HG02798 (cell line): Measurements from ENCODE around the gene ZNF488.

Experiments
- ATAC-seq: cut with Tn5 transposase; IDR thresholded peaks from one replicate; pipeline ENCODE4 v1.9.1; 2021; ENCODE audit warnings: mild to moderate bottlenecking; ENCODE audit not compliant: unreplicated experiment, poor library complexity

The ZNF488 gene

DNA sequence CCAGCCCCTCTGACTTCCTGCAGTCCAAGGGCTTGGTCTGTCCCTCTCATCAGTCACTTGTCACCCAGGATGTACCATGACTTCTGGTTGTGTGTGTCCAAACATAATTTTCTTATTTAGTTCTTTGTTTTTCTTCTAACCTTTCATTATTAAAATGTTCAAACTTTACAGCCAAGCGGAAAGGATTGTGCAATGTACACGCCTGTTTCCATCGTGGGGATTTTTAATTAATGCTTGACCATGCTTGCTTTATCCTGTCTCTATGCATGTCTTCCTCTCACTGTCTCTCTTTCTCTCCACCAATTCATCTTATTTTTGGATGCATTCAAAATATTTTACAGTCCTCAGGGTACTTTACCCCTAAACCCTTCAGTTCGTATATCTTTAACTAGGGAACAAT, 26.2 kb upstream of the ZNF488 start:
- no peak for ATAC-seq

DNA sequence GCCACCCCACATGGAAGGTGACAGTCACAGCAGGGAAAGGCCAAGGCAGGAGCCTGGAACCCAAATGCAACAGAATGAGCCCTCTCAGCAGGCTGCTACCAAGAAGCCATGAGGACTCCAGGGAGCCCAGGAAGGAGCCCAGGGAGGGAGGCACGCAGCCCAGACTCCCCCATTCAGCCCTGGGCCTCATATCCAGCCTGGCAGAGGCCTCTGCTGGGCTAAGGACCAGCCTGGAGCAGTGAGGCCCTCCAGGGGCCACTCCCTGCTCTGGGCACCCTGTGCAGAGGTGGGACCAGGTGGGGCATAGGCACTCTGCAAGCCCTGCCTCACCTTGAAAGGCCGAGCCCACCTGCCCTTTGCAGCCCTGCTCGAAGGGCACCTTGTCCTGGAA, 25.8 kb upstream of the ZNF488 start:
- ATAC-seq: no peak

DNA sequence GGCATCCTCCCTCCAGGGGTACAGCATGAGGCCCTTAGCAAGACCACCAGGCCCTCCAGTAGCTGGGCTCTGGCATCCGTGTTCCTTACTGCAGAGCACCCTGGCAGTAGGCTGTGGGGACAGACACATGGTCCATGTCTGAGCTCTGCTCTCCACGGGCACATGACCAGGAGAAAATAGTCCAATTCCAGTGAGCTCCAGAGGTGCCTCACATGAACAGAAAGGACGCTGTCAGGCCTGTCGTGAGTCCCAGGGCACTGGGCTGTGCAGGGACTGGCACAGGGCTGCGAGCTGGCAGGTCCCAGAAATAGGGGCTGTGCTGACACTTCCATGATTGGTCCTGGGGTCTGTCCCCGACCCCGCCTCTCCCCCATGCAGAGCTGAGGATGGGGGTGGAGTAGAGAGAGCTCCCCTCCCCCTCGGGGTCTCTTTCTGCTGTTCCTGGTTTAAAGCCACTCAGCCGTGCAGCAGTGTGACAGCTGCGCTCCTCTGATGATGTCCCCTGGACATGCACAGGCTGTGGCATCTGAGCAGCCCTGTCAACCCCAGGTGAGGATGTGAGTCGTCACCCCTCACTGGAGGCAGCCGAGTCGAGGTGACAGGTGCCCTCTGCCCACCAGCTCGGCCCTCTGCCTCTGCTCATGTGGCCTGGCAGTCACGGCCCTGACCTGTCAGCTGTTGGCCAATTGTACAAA, 25.2 kb upstream of the ZNF488 start:
- ATAC-seq: no peak

DNA sequence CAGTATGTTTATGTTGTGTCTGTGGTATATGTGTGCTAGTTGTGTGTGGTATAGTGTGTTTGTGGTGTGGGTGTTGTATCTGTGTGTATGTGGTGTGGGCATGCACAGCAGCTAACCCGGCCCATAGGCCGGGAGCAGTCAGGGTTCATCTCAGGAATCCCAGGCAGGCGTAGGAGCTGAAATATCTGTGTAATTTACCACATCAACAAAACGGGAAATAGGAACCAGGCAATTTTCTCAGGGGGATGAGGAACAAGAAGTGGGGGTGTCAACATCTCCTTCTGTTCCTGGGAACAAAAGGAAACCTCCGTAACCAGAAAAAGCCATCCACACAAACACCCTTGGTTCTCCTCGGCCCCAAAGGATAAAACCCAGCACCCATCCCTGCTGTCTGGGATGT, 24.5 kb upstream of the ZNF488 start:
- ATAC-seq: no peak

DNA sequence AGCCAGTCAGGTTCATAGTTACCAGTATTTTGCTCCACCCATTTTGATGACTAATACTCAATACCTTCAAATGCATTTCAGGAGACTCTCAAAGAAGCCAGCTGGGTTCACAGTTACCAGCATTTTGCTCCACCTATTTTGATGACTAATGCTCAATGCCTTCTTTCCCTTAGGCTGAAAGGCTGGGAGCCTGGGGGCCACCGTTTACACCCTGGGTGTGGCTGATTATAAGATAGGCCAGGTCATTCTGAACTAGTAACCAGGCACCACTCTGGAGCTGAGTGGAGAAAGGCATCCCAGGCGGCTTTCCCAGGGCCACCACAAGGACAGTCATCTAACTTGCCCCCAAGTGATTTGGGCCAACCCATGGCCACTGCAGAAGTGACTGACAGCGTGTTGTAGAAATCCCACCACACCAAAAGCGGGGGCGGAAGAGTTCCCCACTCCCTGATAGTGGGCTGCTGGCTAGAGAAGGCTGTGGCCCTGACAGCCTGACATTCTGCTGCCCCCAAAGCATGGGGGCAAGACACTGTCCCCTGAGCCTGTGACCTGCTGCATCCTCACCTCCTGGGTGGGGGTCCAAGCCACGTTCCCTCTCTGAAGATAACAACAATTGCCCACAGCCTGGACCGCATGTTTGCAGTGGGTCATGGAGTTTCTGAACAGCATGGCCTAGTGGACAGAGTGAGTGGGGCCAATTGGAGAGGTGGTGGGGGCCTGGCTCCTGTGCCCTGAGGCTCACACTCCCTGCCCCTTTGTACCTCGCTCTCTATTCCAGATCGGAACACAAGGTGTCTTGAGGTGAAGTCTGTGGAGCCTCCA, 23.0 kb upstream of the ZNF488 start:
- no peak for ATAC-seq

DNA sequence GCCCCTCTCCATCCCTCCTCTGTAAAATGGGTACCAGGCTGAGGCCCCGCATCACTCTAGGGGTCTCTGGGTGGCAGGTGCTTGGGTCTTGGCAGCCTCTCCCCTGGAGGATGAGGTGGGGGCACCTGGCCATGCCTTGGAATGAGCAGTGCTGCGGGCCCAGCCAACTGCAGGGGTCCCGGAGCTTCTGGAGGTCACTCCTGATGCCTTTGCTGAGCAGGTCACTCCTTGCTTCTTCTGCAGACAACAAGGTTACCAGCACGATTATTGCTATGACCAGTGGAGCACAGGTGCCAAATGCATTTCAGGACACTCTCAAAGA, 22.4 kb upstream of the ZNF488 start:
- ATAC-seq: no peak

DNA sequence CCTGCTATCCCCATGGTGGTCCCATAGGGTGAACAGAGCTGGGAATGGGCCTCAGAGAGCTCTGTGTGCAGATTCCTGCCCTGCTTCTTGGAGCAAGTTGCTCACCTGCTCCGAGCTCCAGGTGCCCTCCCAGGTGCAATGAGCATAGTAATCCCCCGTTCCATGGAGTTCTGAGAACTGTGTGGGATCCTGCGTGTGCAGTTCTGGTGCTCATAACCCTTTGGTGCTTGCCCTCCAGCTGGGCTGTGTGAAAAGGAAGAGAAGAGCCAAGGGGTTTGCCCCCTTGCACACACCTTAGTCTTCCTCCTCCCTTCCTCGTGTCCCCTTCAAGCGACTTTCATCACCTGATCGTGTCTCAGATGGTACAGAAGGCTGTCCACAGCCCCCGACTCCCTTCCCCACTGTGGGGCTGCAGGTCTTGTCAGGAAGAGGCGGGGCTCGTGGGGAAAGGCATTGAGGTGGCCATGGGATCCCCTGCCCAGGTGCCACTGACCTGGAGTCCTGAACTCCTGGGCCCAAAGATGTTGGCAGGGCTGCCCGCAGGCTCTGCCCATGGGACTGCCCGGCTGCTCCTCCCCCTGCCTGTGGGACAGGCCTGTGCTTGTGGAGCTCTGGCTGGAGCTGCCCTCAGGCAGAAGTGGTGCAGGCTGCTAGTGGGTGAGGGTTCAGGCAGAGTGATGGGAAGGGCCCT, 21.9 kb upstream of the ZNF488 start:
- ATAC-seq: no peak

DNA sequence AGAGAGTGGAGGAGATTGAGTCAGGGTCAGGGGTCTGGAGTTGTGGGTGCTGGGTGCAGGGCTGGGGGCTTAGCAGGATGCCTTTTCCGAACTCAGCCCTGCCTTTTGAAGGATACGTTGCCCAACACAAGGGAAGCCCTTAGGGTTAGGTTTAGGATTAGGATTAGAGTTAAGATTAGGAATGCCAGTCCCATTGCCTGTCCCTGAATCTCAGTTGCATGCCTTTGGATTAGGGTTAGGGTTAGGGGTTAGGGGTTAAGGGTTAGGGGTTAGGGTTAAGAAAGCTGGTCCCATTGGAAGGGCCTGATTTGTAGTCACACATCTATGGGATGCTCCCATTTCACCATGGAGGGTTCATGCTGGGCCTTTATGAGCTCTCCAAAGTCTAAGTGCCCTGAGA, 20.8 kb upstream of the ZNF488 start:
- ATAC-seq: no peak

DNA sequence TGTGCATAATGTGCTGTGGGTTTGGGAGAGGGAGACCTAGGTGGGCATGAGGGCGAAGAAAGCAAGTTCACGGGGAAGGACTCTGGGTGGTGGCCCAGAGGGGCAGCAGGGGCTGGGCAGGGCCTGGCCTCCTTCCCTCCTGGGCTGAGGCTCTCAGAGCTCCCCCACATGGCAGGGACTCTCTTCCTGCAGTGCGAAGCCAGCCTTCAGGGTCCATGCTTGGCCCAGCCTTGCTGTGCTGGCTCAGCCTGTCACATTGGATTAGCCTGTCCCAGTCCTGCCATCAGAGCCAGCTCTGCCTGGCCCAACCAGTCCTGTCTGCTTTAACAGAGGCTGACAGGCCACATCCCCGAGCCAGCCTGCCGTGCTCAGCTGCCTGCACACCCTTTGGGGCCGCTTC, 20.4 kb upstream of the ZNF488 start:
- no peak for ATAC-seq

DNA sequence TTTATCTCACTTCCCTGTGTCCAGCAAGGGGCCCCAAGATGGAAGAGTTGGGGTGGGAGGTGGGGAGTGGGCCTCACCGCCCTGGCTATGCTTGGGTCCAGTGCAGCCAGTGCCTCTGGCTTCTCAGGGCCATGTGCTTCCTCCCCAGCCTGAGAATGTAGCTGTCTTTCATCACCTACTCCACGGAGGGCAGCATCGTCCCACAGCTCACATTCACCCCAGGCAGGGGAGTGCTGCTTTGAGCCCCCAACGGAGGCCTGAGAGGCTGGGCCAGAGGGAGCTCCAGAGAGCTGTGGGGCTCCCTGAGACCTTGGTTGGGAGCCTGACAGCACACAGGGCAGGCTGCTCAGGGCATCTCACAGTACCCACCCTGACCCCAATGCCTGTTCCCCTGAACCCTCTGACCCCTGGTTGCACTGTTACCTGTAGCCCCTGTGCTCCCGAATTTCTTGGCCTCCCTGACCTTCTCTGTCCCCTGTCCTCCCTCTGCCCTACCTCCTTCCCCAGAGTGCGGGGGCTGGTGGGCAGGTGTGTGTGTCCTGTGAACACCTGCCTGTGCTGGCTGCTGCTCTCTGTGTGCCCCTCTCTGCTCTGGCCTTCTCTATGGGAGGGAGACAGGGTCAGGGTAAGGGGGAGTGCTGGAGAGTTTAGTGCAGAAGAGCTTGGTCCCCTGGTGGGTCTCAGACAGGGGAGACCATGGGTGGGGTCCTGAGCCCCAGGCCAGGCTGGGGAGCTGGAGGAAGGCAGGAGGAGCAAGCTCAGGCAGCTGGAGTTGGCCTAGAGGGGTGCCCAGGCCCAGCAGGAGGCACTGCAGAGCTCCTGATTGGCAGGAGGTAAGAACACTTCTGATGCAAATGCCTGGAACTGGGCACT, 19.6 kb upstream of the ZNF488 start:
- ATAC-seq: no peak

DNA sequence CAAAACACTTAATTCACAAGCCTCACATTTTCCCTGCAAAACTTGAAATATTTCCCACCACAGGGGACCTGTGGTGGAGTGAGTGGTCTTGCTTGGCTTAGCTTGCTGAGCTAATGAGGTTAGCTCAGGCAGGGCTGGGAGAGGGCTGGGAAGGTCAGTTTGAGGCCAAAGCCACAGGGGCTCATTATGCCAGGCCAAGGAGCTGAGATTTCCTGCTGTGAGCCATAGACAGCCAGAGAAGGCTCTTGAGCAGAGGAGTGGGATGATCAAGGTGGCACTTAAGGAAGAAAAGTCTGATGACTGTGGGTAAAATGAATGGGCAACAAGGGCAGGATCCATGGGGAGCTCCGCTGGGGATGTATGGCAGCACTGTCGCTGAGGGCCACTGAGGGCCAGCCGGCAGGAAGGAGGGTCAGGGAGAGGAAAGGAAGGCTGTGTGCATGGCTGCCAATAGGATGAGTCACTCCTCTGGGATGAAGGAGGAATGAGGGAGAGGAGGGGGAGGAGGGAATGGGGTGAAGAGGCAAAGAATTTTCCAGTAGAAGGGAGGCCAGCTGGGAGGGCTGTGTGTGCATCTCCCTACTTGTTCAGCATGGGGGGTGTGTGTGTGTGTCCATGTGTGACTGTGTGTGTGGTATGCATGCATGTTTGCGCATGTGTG, 18.7 kb upstream of the ZNF488 start:
- no peak for ATAC-seq

DNA sequence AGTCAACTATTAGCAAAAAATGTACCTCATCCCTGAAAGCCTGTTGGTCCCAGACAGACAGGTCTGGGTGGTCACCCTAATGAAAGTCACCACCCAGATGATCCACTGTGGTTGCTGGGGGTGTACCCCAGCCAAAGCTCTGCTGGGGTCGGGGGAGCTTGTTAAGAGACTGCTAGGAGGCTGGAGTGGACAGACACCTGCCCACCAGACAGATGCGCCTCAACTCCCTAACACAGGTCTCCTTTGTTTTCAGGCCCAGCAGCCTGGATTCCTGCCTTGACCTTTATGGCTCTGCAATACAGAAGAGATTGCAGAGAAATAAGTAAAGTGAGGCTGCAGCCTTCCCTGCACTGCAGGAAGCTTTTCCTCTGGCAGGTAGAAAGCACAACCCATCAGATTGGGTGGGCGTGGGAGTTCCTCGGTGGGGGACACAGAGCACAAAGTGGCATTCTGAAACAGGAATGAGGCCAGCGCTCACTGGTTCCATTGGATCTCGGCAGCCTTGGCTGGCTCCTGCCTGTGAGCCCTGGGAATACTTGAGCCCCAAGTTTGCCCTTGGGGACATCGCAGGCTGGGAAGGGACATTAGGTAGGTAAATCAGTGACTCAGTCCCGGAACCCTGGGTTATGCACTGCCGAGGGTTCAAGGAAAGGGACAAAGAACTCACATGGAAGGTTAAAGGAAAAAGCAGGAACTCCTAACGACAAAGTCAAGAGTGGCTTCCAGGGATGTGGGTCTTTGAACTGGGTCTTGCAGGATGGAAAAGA, 18.0 kb upstream of the ZNF488 start:
- no peak for ATAC-seq

DNA sequence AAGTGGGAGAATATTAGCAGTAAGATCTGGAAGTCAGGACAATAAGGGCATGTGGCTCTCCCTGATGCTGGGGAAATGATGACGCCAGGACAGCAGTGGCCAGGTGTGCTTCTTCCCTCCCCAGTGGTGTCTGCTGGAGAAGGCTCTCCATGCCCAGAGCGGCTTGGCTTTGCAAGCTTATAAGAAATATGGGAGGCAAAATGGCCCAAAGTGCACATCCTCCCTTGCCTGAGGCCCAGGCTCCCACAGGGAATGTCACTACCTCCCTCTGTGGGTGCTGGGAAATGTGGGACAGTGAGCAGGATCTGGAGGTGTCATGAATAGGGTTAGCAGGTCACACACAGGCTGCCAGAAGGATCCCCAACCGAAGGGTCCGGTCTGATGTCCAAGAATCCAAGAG, 17.1 kb upstream of the ZNF488 start:
- no peak for ATAC-seq

DNA sequence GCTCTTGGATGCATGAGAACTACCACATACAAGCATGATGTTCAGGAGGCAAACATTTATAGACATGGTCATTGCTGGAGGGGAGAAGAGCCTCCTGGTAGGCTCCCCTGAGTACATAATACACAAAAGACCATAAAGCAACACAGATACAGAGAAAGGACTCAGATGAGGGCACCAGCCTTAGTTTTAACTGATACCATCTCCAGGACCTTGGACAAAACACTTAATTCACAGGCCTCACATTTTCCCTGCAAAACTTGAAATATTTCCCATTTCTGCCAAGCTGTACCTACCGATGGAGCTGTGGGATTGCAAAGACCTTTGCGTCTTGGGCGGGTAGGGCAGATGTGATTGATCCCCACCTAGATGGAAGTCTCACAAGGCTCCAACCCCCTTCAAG, 16.7 kb upstream of the ZNF488 start:
- no peak for ATAC-seq

DNA sequence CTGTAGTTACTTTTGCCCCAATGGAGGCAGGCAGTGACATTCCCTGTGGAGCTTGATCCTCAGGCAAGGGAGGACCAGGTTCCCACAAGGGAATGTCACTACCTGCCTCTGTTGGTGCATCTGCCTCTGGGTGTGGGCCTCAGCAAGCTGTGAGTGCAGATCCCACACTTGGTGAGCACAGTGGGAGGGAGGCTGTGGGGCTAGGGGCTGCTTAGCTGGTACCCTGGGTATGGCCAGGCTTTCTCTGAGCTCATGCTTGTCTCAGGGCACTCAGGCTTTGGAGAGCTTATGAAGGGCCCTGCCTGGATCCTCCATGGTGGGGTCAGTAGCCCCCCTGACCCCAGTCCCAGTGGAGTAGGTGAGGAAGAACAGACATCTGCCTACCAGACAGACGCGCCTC, 16.2 kb upstream of the ZNF488 start:
- no peak for ATAC-seq

DNA sequence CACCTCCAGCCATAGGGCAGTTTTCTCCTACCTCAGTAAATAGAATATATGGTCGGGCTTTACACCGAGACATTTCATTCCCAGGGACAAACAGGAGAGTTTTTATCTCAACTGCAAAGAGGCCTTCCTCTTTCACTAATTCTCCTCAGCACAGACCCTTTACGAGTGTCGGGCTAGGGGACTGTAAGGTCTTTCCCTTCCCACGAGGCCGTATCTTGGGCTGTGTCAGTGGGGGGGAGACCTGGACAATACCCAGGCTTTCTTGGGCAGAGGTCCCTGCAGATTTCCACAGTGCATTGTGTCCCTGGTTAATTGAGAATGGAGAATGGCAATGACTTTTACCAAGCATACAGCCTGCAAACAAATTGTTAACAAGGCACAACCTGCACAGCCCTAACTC, 13.2 kb upstream of the ZNF488 start:
- ATAC-seq: no peak

DNA sequence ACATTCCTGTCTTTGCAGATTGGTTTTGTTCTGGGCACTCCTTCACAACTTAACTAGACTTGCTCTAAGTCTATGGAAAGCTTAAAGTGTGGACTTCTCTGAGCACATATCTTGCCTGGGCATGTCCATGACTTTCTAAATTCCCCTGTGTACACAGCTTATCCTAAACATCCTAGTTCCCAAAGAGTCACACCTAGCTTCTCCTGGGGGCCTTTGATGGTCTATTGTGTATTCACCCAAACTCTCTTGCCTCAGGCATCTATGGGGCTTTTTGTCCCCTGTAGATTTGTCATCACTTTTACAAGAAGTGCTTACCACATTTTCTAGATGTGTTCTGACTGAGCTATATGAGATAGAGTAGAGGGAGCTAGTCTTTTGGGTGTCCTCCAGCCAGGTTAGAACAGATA, 12.2 kb upstream of the ZNF488 start:
- ATAC-seq: no peak

DNA sequence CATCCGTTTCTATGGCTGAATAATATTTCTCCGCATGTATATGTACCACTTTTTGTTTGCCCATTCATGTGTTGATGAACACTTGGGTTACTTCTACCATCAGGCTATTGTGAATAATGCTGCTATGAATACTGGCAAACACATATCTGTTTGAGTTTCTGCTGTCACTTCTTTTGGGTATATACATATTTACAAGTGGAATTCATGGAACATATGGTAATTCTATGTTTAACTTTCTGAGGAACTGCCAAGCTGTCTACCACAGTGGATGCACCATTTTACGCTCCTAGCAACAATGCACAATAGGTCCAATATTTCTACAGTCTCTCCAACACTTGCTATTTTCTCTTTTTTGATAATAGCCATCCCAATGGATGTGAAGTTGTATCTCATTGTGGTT, 5.5 kb upstream of the ZNF488 start:
- no peak for ATAC-seq

DNA sequence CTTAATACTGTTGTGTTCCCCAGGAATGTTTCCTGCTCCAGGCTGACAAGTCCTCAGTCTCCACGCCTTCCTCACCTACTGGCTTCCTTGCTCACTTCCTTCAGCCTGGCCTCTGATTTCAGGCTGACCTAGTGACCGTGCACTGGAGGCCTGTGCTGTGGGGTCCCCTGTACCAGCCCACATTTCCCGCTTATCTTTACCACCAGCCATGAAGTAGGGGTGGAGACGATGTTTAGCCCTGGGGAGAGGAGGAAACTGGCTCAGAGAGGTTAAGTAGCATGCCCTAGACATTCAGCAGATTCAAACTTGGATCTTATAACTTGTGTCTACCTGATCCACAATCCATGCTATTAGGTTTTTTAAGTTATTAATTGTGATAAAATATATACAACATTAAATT, 4.8 kb upstream of the ZNF488 start:
- ATAC-seq: no peak
